PC-9 (cell line): ENCODE data around the gene FBXO45. TPM values are rescaled to one million over a fixed set of nuclear protein-coding genes. Genes with fewer than 3 reads are reported as not detected.

Experiments used
- BruUV-seq: library from RNA; stranded (reverse); fragments of 400-500 nt; replicated peaks from 2 replicates; lab custom pipeline; 2021; lab: Mats Ljungman, UMichigan
- CTCF ChIA-PET: fragments of 300-600 bp; sonication (Branson Sonifier 250); formaldehyde crosslinking; loops from one replicate; lab custom pipeline; 2022; ENCODE audit warnings: antibody characterized with exemption; lab: Charles Lee
- POLR2A ChIA-PET: fragments of 300-600 bp; sonication (Branson Sonifier 250); formaldehyde crosslinking; loops from one replicate; lab custom pipeline; 2022; ENCODE audit warnings: antibody characterized with exemption; ENCODE audit not compliant: unreplicated experiment; lab: Charles Lee
- DNase-seq, 2 experiments: peaks; one replicate each; pipeline versions ENCODE4 v3.0.0 to v3.0.0-alpha.2; 2015 to 2022; ENCODE audit warnings: mixed read lengths in 1 of 2
- H2AFZ ChIP-seq: fragments of 200-600 bp; sonication (generic); 2 replicates; pipeline ENCODE4 v1.8.1; 2017; ENCODE audit warnings: antibody characterized with exemption
- H3F3A ChIP-seq: fragments of 200-600 bp; sonication (generic); 2 replicates; pipeline ENCODE4 v1.8.1; 2017; ENCODE audit warnings: antibody characterized with exemption, mild to moderate bottlenecking, low read depth; ENCODE audit not compliant: insufficient read depth
- H3K27ac ChIP-seq: fragments of 200-600 bp; sonication (generic); 2 replicates; pipeline ENCODE4 v1.6.1; 2016; ENCODE audit warnings: mixed run types
- H3K27me3 ChIP-seq: fragments of 200-600 bp; sonication (generic); 2 replicates; pipeline ENCODE4 v1.6.1; 2016; ENCODE audit warnings: low read depth, mixed run types; ENCODE audit not compliant: insufficient read depth
- H3K36me3 ChIP-seq: fragments of 200-600 bp; sonication (generic); 2 replicates; pipeline ENCODE4 v1.6.1; 2016; ENCODE audit warnings: low read depth, mixed run types
- H3K4me1 ChIP-seq: fragments of 200-600 bp; sonication (generic); replicated peaks from 2 replicates; pipeline ENCODE4 v1.6.1; 2016; ENCODE audit warnings: mixed run types; ENCODE audit not compliant: insufficient read depth
- H3K4me2 ChIP-seq: fragments of 200-600 bp; sonication (generic); 2 replicates; pipeline ENCODE4 v1.6.1; 2017; ENCODE audit warnings: mixed run types
- H3K4me3 ChIP-seq: fragments of 200-600 bp; sonication (generic); 2 replicates; pipeline ENCODE4 v1.6.1; 2016; ENCODE audit warnings: mixed run types
- H3K79me2 ChIP-seq: fragments of 200-600 bp; sonication (generic); 2 replicates; pipeline ENCODE4 v1.6.1; 2017; ENCODE audit warnings: low read depth, mixed run types
- H3K9me2 ChIP-seq: fragments of 200-600 bp; sonication (generic); 2 replicates; pipeline ENCODE4 v1.8.1; 2017; ENCODE audit warnings: mild to moderate bottlenecking; ENCODE audit not compliant: insufficient read depth
- H3K9me3 ChIP-seq: fragments of 200-600 bp; sonication (generic); 2 replicates; pipeline ENCODE4 v1.8.1; 2016; ENCODE audit warnings: low read depth; ENCODE audit not compliant: insufficient read depth
- H4K20me1 ChIP-seq: fragments of 200-600 bp; sonication (generic); 2 replicates; pipeline ENCODE4 v1.8.1; 2017; ENCODE audit not compliant: insufficient read depth
- EZH2 ChIP-seq: fragments of 200-600 bp; sonication (generic); IDR thresholded peaks from 2 replicates; pipeline ENCODE4 v1.8.0; 2017; ENCODE audit warnings: antibody characterized with exemption, low read depth
- intact Hi-C: fragments of 100-400 bp; cut with micrococcal nuclease; formaldehyde crosslinking; loops from one replicate; pipeline ENCODE4 v1.10.0; 2022; ENCODE audit not compliant: unreplicated experiment
- total RNA-seq: library from RNA; stranded (reverse); gene quantifications from 2 replicates; pipeline ENCODE4 v1.2.3, GENCODE V29; 2021
- TF ChIP-seq, protein P1 (sequence below): fragments of 200-600 bp; sonication (generic); conservative IDR thresholded peaks from 2 replicates; pipeline ENCODE4 v1.6.1; 2017; ENCODE audit warnings: mixed run types, antibody characterized with exemption, mild to moderate bottlenecking, moderate library complexity

The FBXO45 gene
- total RNA-seq, 1 experiment from 2014 or later = 21.3 TPM

DNA sequence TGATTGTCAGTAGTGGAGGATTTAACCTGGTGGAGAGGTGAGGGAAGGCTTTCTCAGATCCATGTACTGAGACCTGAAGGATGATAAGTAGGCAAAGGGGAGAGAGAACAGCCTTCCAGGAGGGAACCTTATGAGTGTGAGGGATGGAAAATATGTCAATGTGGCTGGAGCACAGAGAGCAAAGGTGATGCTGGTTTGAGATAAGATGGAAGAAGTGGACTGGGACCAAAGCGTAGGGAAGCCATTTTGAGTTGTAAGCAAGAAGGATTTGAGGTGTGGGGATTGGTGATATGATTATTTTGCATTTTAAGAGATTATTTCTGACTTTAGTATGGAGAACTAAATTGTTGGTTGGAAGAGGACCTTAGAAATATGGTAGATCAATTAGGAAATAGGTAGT lies 3.9 kb downstream of the FBXO45 start:
- no TSS peak for BruUV-seq
- ChIA-PET CTCF (no interaction called here), POLR2A (no interaction called here)
- peaks cover 10% of the 10 kb centered on the region; the same call in 1 of the 2 replicates for H3K36me3 ChIP-seq
- peaks cover 14% of the 10 kb centered on the region for H3K4me1 ChIP-seq
- peaks cover 16% of the 10 kb centered on the region; the same call in 1 of the 2 replicates for H4K20me1 ChIP-seq
- H3K9me3 ChIP-seq = no peaks in the 10 kb centered on the region
- no peak overlapping the region for H3K4me3 ChIP-seq
- no peak for DNase-seq
- no peak overlapping the region for H3K4me2 ChIP-seq
- H3F3A ChIP-seq = no peaks in the 10 kb centered on the region; the same call in 1 of the 2 replicates
- no peak overlapping the region for H2AFZ ChIP-seq
- no peaks in the 10 kb centered on the region for H3K27me3 ChIP-seq
- H3K9me2 ChIP-seq = no peaks in the 10 kb centered on the region
- TF ChIP-seq EZH2 = no peak
- TF ChIP-seq, protein P1, sequence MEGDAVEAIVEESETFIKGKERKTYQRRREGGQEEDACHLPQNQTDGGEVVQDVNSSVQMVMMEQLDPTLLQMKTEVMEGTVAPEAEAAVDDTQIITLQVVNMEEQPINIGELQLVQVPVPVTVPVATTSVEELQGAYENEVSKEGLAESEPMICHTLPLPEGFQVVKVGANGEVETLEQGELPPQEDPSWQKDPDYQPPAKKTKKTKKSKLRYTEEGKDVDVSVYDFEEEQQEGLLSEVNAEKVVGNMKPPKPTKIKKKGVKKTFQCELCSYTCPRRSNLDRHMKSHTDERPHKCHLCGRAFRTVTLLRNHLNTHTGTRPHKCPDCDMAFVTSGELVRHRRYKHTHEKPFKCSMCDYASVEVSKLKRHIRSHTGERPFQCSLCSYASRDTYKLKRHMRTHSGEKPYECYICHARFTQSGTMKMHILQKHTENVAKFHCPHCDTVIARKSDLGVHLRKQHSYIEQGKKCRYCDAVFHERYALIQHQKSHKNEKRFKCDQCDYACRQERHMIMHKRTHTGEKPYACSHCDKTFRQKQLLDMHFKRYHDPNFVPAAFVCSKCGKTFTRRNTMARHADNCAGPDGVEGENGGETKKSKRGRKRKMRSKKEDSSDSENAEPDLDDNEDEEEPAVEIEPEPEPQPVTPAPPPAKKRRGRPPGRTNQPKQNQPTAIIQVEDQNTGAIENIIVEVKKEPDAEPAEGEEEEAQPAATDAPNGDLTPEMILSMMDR = no peak
- H3K27ac ChIP-seq = no peak overlapping the region
- peaks cover 87% of the 10 kb centered on the region for H3K79me2 ChIP-seq
- intact Hi-C loops = no loop called here

DNA sequence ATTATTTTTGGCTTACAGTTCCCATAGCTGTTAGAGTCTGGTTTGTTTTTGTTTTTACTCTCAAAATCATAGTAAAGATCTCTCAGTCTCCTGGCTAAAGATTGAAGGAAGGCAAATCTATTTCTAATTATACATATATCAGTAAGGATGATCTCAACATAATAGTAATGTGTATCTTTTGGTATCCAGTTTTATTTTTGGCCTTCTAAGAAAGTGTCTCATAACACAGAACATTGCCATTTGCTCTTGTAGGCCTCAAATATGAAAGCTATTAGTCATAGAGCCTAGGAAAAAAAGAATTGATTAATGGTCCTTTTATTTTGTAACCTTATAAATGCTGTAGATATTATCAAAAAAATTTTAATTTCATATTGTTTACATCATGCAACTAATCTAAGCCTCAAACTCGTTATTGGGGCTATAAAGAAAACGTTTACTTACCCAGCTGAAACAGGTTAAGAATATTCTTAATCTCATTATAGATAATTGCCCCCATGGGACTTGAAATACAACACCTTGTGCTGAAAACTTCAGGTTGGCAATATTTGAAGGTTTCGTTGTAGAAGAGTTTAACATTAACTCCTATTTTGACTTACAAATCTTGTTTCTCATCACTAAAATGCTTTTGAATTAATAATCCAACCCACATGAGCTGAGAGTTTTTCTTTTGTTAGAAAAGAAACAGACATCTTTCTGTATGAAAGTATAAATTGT lies 16.7 kb downstream of the FBXO45 start:
- Histone ChIP-seq H4K20me1 (peaks cover 18% of the 10 kb centered on the region; the same call in 1 of the 2 replicates), H3K9me3 (no peaks in the 10 kb centered on the region), H3F3A (peaks cover 18% of the 10 kb centered on the region; the same call in 1 of the 2 replicates), H3K4me3 (no peak overlapping the region), H3K79me2 (no peaks in the 10 kb centered on the region; the same call in 1 of the 2 replicates), H3K4me2 (no peak overlapping the region), H3K27me3 (no peaks in the 10 kb centered on the region), H2AFZ (no peak overlapping the region), H3K27ac (no peak overlapping the region), H3K9me2 (no peaks in the 10 kb centered on the region), H3K4me1 (no peaks in the 10 kb centered on the region), H3K36me3 (peaks cover 17% of the 10 kb centered on the region; the same call in 1 of the 2 replicates)
- intact Hi-C loops = no loop called here
- POLR2A ChIA-PET = no interaction called here
- DNase-seq = peak in 1 of 2 experiments; percentile 9
- TF ChIP-seq EZH2 = no peak
- TF ChIP-seq, protein P1 = no peak
- no TSS peak for BruUV-seq
- CTCF ChIA-PET = no interaction called here

DNA sequence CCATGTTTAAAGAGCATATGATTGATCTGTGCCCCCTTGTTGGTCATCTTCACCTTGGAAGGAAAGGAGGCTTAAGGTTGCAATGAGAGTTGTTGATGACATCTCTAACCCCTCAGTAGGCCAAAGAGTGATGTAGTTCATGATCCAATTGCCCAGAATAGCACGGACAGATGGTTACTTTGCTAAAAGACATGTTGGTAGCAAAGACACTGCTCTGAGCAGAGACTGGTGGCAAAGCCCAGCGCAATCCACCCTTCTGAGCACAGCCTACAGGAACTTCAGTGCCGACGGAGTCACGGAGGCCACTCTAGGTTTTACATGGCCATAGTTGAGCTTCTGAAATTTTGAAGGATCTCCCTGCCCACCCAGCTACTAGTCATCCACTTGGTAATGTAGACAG lies 21.8 kb downstream of the FBXO45 start:
- no peaks in the 10 kb centered on the region; the same call in 1 of the 2 replicates for H4K20me1 ChIP-seq
- no peaks in the 10 kb centered on the region for H3K27me3 ChIP-seq
- ChIA-PET POLR2A (interaction anchor here (0.5 to 0.7 kb wide), 3 partner anchors 21 to 527 kb away, joined by 3 to 8 read pairs (median 4); partner anchors contain the start of gene NRROS), CTCF (interaction anchor here (0.6 kb wide), 1 partner anchor 11 kb away, joined by 3 read pairs; no protein-coding TSS in a partner anchor)
- no peak for TF ChIP-seq EZH2
- H3K9me2 ChIP-seq = no peaks in the 10 kb centered on the region
- no peak overlapping the region for H3K4me3 ChIP-seq
- no peak overlapping the region for H2AFZ ChIP-seq
- peaks cover 9% of the 10 kb centered on the region; the same call in 1 of the 2 replicates for H3F3A ChIP-seq
- peak in 1 of 2 experiments; percentile 3 for DNase-seq
- no peaks in the 10 kb centered on the region for H3K4me1 ChIP-seq
- no TSS peak for BruUV-seq
- H3K9me3 ChIP-seq = no peaks in the 10 kb centered on the region
- intact Hi-C loops = no loop called here
- peaks cover 7% of the 10 kb centered on the region; the same call in 1 of the 2 replicates for H3K36me3 ChIP-seq
- no peak overlapping the region for H3K4me2 ChIP-seq
- no peak overlapping the region for H3K27ac ChIP-seq
- H3K79me2 ChIP-seq = no peaks in the 10 kb centered on the region
